WTC11 (cell line): Measurements from ENCODE around the gene PPM1N. TPM values are rescaled to one million over a fixed set of nuclear protein-coding genes. Genes with fewer than 3 reads are reported as not detected.

ENCODE experiments used
- GABPB1 ChIP-seq: sonication (generic); formaldehyde crosslinking; IDR thresholded peaks from 2 replicates; pipeline ENCODE4 v1.8.1; 2023; ENCODE audit warnings: mild to moderate bottlenecking, missing genetic modification reagents
- PRRX2 ChIP-seq: fragments of 250-450 bp; sonication (Bioruptor Pico); IDR thresholded peaks from 2 replicates; pipeline ENCODE4 v1.8.0; 2021; ENCODE audit warnings: mild to moderate bottlenecking
- SP1 ChIP-seq: sonication (generic); formaldehyde crosslinking; conservative IDR thresholded peaks from 2 replicates; pipeline ENCODE4 v1.8.1; 2022; ENCODE audit warnings: missing genetic modification reagents
- ZBTB21 ChIP-seq: sonication (generic); formaldehyde crosslinking; IDR thresholded peaks from 2 replicates; pipeline ENCODE4 v1.8.1; 2023; ENCODE audit warnings: mild to moderate bottlenecking, missing genetic modification reagents, borderline replicate concordance
- ZNF138 ChIP-seq: sonication (generic); formaldehyde crosslinking; conservative IDR thresholded peaks from 2 replicates; pipeline ENCODE4 v1.8.1; 2022; ENCODE audit warnings: mild to moderate bottlenecking, moderate library complexity, missing genetic modification reagents
- ZNF263 ChIP-seq: sonication (generic); formaldehyde crosslinking; IDR thresholded peaks from 2 replicates; pipeline ENCODE4 v1.8.1; 2022; ENCODE audit warnings: low read depth, mild to moderate bottlenecking, moderate library complexity, missing genetic modification reagents
- ZNF317 ChIP-seq: sonication (generic); formaldehyde crosslinking; IDR thresholded peaks from 2 replicates; pipeline ENCODE4 v1.8.1; 2023; ENCODE audit warnings: low read depth, mild to moderate bottlenecking, moderate library complexity, missing genetic modification reagents, borderline replicate concordance
- total RNA-seq: library from RNA; stranded (reverse); gene quantifications from 3 replicates; pipeline ENCODE4 v1.2.3, GENCODE V29; 2021
- TF ChIP-seq, protein P1 (sequence below): sonication (generic); formaldehyde crosslinking; IDR thresholded peaks from 2 replicates; pipeline ENCODE4 v1.8.0; 2022; ENCODE audit warnings: mild to moderate bottlenecking, missing genetic modification reagents
- TF ChIP-seq, protein P2 (sequence below): fragments of 250-450 bp; sonication (Bioruptor Pico); IDR thresholded peaks from 2 replicates; pipeline ENCODE4 v2.1.2; 2022; ENCODE audit warnings: mild to moderate bottlenecking, moderate library complexity
- TF ChIP-seq, protein P3 (sequence below): sonication (generic); formaldehyde crosslinking; conservative IDR thresholded peaks from 2 replicates; pipeline ENCODE4 v1.8.1; 2022; ENCODE audit warnings: mild to moderate bottlenecking, missing genetic modification reagents
- TF ChIP-seq, protein P4 (sequence below): sonication (generic); formaldehyde crosslinking; IDR thresholded peaks from 2 replicates; pipeline ENCODE4 v1.8.0; 2023; ENCODE audit warnings: missing genetic modification reagents, mild to moderate bottlenecking, borderline replicate concordance
- TF ChIP-seq, protein P5 (sequence below): fragments of 250-450 bp; sonication (Bioruptor Pico); conservative IDR thresholded peaks from 2 replicates; pipeline ENCODE4 v1.9.0; 2021; ENCODE audit warnings: mild to moderate bottlenecking
- TF ChIP-seq, protein P6 (sequence below): sonication (generic); formaldehyde crosslinking; IDR thresholded peaks from 2 replicates; pipeline ENCODE4 v1.8.1; 2022; ENCODE audit warnings: mild to moderate bottlenecking, moderate library complexity, missing genetic modification reagents
- TF ChIP-seq, protein P7 (sequence below): sonication (generic); formaldehyde crosslinking; conservative IDR thresholded peaks from 2 replicates; pipeline ENCODE4 v1.8.1; 2023; ENCODE audit warnings: mild to moderate bottlenecking, low read depth, missing genetic modification reagents, moderate library complexity
- TF ChIP-seq, protein P8 (sequence below): fragments of 200-600 bp; IDR thresholded peaks from 2 replicates; pipeline ENCODE4 v1.8.0; 2022; ENCODE audit warnings: antibody characterized with exemption
- TF ChIP-seq, protein P9 (sequence below): sonication (generic); formaldehyde crosslinking; IDR thresholded peaks from 2 replicates; pipeline ENCODE4 v1.8.1; 2022; ENCODE audit warnings: mild to moderate bottlenecking, missing genetic modification reagents, moderate library complexity, borderline replicate concordance
- TF ChIP-seq, protein P10 (sequence below): sonication (generic); formaldehyde crosslinking; IDR thresholded peaks from 2 replicates; pipeline ENCODE4 v1.8.1; 2022; ENCODE audit warnings: missing genetic modification reagents, borderline replicate concordance

The PPM1N gene
- total RNA-seq, 1 experiment from 2014 or later = 10.3 TPM

DNA sequence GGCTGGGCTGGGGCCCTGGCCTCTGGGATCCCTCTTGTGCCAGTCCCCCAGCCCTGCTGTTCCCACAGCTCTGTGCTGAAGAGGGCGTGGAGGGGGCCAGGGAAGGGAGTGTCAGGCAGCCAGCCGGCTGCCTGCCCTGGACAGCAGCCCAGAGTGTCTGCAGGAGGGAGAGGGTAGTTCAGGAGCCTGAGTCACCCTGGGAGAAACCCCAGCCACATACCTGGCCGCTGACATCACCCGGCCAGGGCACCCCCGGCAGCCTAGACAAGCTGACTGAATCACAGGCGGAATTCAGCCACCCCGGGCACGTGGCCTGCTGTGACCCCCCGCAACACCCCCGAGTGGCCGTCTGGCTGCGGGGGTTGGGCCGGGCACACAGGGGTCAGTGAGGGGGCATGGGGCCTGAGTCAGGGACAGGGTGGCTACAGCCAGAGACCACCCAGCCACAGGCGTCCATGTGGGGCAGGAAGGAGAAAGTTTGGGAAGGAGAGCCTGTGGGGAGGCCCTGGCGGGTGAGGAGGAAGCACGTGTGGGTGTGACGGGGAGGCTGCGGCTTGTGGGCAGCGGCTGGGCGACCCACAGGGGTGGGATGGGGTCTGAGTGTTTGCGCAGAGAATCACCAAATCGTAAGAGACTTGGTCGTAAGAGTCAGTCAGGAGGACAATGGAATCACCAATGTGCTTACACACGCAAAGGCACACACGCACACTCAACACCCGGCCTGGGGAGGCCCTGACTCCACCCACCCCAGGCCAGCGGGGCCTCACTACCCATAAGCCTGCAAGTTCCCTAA, 42.3 kb upstream of the PPM1N start (continued):
- TF ChIP-seq, protein P1, sequence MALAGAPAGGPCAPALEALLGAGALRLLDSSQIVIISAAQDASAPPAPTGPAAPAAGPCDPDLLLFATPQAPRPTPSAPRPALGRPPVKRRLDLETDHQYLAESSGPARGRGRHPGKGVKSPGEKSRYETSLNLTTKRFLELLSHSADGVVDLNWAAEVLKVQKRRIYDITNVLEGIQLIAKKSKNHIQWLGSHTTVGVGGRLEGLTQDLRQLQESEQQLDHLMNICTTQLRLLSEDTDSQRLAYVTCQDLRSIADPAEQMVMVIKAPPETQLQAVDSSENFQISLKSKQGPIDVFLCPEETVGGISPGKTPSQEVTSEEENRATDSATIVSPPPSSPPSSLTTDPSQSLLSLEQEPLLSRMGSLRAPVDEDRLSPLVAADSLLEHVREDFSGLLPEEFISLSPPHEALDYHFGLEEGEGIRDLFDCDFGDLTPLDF (CRISPR knock-in tag) = no peak
- no peak for TF ChIP-seq ZBTB21 (CRISPR knock-in tag)
- no peak for TF ChIP-seq ZNF138 (CRISPR knock-in tag)
- TF ChIP-seq, protein P2, sequence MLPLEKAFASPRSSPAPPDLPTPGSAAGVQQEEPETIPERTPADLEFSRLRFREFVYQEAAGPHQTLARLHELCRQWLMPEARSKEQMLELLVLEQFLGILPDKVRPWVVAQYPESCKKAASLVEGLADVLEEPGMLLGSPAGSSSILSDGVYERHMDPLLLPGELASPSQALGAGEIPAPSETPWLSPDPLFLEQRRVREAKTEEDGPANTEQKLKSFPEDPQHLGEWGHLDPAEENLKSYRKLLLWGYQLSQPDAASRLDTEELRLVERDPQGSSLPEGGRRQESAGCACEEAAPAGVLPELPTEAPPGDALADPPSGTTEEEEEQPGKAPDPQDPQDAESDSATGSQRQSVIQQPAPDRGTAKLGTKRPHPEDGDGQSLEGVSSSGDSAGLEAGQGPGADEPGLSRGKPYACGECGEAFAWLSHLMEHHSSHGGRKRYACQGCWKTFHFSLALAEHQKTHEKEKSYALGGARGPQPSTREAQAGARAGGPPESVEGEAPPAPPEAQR (CRISPR knock-in tag) = no peak
- TF ChIP-seq, protein P3, sequence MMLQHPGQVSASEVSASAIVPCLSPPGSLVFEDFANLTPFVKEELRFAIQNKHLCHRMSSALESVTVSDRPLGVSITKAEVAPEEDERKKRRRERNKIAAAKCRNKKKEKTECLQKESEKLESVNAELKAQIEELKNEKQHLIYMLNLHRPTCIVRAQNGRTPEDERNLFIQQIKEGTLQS = 0 out of 2 replicates have a peak, but pooled peaks have one; percentile 38
- TF ChIP-seq PRRX2 = no peak
- TF ChIP-seq, protein P4, sequence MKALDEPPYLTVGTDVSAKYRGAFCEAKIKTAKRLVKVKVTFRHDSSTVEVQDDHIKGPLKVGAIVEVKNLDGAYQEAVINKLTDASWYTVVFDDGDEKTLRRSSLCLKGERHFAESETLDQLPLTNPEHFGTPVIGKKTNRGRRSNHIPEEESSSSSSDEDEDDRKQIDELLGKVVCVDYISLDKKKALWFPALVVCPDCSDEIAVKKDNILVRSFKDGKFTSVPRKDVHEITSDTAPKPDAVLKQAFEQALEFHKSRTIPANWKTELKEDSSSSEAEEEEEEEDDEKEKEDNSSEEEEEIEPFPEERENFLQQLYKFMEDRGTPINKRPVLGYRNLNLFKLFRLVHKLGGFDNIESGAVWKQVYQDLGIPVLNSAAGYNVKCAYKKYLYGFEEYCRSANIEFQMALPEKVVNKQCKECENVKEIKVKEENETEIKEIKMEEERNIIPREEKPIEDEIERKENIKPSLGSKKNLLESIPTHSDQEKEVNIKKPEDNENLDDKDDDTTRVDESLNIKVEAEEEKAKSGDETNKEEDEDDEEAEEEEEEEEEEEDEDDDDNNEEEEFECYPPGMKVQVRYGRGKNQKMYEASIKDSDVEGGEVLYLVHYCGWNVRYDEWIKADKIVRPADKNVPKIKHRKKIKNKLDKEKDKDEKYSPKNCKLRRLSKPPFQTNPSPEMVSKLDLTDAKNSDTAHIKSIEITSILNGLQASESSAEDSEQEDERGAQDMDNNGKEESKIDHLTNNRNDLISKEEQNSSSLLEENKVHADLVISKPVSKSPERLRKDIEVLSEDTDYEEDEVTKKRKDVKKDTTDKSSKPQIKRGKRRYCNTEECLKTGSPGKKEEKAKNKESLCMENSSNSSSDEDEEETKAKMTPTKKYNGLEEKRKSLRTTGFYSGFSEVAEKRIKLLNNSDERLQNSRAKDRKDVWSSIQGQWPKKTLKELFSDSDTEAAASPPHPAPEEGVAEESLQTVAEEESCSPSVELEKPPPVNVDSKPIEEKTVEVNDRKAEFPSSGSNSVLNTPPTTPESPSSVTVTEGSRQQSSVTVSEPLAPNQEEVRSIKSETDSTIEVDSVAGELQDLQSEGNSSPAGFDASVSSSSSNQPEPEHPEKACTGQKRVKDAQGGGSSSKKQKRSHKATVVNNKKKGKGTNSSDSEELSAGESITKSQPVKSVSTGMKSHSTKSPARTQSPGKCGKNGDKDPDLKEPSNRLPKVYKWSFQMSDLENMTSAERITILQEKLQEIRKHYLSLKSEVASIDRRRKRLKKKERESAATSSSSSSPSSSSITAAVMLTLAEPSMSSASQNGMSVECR (CRISPR knock-in tag) = no peak
- TF ChIP-seq ZNF263 (CRISPR knock-in tag) = no peak
- TF ChIP-seq, protein P5, sequence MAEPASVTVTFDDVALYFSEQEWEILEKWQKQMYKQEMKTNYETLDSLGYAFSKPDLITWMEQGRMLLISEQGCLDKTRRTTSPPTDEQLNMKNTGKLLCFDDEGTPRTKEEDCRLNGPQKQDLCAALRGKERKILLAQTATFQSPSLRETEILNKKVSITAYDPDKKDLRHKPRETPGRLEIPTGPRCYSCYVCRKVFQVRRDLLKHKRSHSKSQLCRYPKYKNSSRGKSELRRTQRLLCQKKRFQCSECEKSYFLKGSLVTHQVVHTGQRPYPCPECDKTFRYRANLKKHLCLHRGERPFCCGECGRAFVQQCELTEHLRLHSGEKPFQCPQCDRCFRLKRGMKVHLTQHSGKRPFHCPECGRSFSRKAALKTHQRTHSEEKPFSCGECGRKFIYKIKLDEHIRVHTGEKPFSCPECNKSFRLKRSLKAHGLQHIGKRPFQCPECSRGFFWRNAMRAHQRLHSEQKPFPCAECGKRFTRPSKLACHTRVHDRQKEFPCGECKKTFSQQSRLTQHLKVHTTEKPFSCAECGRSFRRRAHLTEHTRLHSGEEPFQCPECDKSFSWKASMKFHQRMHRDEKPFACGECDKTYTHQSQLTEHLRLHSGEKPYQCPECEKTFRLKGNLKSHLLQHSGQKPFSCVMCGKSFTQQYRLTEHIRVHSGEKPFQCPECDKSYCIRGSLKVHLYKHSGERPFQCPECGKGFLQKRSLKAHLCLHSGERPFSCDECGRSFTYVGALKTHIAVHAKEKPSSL (CRISPR knock-in tag) = no peak
- TF ChIP-seq, protein P6, sequence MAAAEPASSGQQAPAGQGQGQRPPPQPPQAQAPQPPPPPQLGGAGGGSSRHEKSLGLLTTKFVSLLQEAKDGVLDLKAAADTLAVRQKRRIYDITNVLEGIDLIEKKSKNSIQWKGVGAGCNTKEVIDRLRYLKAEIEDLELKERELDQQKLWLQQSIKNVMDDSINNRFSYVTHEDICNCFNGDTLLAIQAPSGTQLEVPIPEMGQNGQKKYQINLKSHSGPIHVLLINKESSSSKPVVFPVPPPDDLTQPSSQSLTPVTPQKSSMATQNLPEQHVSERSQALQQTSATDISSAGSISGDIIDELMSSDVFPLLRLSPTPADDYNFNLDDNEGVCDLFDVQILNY (CRISPR knock-in tag) = no peak
- TF ChIP-seq, protein P7, sequence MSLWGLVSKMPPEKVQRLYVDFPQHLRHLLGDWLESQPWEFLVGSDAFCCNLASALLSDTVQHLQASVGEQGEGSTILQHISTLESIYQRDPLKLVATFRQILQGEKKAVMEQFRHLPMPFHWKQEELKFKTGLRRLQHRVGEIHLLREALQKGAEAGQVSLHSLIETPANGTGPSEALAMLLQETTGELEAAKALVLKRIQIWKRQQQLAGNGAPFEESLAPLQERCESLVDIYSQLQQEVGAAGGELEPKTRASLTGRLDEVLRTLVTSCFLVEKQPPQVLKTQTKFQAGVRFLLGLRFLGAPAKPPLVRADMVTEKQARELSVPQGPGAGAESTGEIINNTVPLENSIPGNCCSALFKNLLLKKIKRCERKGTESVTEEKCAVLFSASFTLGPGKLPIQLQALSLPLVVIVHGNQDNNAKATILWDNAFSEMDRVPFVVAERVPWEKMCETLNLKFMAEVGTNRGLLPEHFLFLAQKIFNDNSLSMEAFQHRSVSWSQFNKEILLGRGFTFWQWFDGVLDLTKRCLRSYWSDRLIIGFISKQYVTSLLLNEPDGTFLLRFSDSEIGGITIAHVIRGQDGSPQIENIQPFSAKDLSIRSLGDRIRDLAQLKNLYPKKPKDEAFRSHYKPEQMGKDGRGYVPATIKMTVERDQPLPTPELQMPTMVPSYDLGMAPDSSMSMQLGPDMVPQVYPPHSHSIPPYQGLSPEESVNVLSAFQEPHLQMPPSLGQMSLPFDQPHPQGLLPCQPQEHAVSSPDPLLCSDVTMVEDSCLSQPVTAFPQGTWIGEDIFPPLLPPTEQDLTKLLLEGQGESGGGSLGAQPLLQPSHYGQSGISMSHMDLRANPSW (CRISPR knock-in tag) = no peak
- TF ChIP-seq, protein P8, sequence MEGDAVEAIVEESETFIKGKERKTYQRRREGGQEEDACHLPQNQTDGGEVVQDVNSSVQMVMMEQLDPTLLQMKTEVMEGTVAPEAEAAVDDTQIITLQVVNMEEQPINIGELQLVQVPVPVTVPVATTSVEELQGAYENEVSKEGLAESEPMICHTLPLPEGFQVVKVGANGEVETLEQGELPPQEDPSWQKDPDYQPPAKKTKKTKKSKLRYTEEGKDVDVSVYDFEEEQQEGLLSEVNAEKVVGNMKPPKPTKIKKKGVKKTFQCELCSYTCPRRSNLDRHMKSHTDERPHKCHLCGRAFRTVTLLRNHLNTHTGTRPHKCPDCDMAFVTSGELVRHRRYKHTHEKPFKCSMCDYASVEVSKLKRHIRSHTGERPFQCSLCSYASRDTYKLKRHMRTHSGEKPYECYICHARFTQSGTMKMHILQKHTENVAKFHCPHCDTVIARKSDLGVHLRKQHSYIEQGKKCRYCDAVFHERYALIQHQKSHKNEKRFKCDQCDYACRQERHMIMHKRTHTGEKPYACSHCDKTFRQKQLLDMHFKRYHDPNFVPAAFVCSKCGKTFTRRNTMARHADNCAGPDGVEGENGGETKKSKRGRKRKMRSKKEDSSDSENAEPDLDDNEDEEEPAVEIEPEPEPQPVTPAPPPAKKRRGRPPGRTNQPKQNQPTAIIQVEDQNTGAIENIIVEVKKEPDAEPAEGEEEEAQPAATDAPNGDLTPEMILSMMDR = no peak
- no peak for TF ChIP-seq ZNF317 (CRISPR knock-in tag)
- TF ChIP-seq, protein P9, sequence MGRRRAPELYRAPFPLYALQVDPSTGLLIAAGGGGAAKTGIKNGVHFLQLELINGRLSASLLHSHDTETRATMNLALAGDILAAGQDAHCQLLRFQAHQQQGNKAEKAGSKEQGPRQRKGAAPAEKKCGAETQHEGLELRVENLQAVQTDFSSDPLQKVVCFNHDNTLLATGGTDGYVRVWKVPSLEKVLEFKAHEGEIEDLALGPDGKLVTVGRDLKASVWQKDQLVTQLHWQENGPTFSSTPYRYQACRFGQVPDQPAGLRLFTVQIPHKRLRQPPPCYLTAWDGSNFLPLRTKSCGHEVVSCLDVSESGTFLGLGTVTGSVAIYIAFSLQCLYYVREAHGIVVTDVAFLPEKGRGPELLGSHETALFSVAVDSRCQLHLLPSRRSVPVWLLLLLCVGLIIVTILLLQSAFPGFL = no peak
- no peak for TF ChIP-seq SP1 (CRISPR knock-in tag)
- TF ChIP-seq GABPB1 (CRISPR knock-in tag) = peak; percentile 50; the same call in 1 of the 2 replicates
- TF ChIP-seq, protein P10, sequence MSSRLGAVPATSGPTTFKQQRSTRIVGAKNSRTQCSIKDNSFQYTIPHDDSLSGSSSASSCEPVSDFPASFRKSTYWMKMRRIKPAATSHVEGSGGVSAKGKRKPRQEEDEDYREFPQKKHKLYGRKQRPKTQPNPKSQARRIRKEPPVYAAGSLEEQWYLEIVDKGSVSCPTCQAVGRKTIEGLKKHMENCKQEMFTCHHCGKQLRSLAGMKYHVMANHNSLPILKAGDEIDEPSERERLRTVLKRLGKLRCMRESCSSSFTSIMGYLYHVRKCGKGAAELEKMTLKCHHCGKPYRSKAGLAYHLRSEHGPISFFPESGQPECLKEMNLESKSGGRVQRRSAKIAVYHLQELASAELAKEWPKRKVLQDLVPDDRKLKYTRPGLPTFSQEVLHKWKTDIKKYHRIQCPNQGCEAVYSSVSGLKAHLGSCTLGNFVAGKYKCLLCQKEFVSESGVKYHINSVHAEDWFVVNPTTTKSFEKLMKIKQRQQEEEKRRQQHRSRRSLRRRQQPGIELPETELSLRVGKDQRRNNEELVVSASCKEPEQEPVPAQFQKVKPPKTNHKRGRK = no peak
